Measurements from ENCODE around the gene PPP1R10. TPM values are rescaled to one million over a fixed set of nuclear protein-coding genes. Genes with fewer than 3 reads are reported as not detected.

The PPP1R10 gene
- total RNA-seq, 1 donor from 2014 or later = 68.8 TPM

GRCh38 chr6:30614044-30614842, 2.8 kb downstream of the PPP1R10 start:
- H3K4me1 ChIP-seq = peaks cover 65% of the 10 kb centered on the region
- intact Hi-C loops (cut with DNase I) = no loop called here
- peaks cover 19% of the 10 kb centered on the region for H3K36me3 ChIP-seq
- TF ChIP-seq CTCF (IDR thresholded peaks at IDR 0.05) = no peak
- H3K4me3 ChIP-seq = peak overlapping the region; percentile 83
- DNase-seq (no peak), ATAC-seq (no peak)
- H3K27me3 ChIP-seq (ENCODE audit: low read depth) = no peaks in the 10 kb centered on the region
- peak overlapping the region; percentile 94 for H3K27ac ChIP-seq
- no peaks in the 10 kb centered on the region for H3K9me3 ChIP-seq

- intact Hi-C loops (cut with DNase I) = no loop called here
- Histone ChIP-seq H3K27ac (peak overlapping the region; percentile 94), H3K9me3 (no peaks in the 10 kb centered on the region), H3K4me1 (peaks cover 62% of the 10 kb centered on the region), H3K27me3 (ENCODE audit: low read depth) (no peaks in the 10 kb centered on the region), H3K4me3 (no peak overlapping the region), H3K36me3 (peaks cover 23% of the 10 kb centered on the region)
- no peak for TF ChIP-seq CTCF (IDR thresholded peaks at IDR 0.05)
- ATAC-seq = no peak
- no peak for DNase-seq
Observed at GRCh38 chr6:30613251-30614043, 3.6 kb downstream of the PPP1R10 start.

GRCh38 chr6:30612687-30613248, 4.3 kb downstream of the PPP1R10 start:
- TF ChIP-seq CTCF (IDR thresholded peaks at IDR 0.05) = no peak
- DNase-seq (no peak), ATAC-seq (no peak)
- intact Hi-C loops (cut with DNase I) = no loop called here
- Histone ChIP-seq H3K27me3 (ENCODE audit: low read depth) (no peaks in the 10 kb centered on the region), H3K4me3 (no peak overlapping the region), H3K36me3 (peaks cover 30% of the 10 kb centered on the region), H3K9me3 (no peaks in the 10 kb centered on the region), H3K27ac (peak overlapping the region; percentile 94), H3K4me1 (peaks cover 58% of the 10 kb centered on the region)

GRCh38 chr6:30612213-30612612, 4.8 kb downstream of the PPP1R10 start:
- peak overlapping the region; percentile 94 for H3K27ac ChIP-seq
- peak; percentile 21 for TF ChIP-seq CTCF (IDR thresholded peaks at IDR 0.05)
- intact Hi-C loops (cut with DNase I) = no loop called here
- no peaks in the 10 kb centered on the region for H3K9me3 ChIP-seq
- H3K4me3 ChIP-seq = no peak overlapping the region
- H3K36me3 ChIP-seq = peaks cover 36% of the 10 kb centered on the region
- peaks cover 58% of the 10 kb centered on the region for H3K4me1 ChIP-seq
- ATAC-seq (no peak), DNase-seq (no peak)
- no peaks in the 10 kb centered on the region for H3K27me3 ChIP-seq (ENCODE audit: low read depth)

- no peak for DNase-seq
- no peaks in the 10 kb centered on the region for H3K27me3 ChIP-seq (ENCODE audit: low read depth)
- peaks cover 58% of the 10 kb centered on the region for H3K4me1 ChIP-seq
- no peaks in the 10 kb centered on the region for H3K9me3 ChIP-seq
- ATAC-seq = no peak
- TF ChIP-seq CTCF (IDR thresholded peaks at IDR 0.05) = no peak
- H3K36me3 ChIP-seq = peaks cover 39% of the 10 kb centered on the region
- no peak overlapping the region for H3K4me3 ChIP-seq
- H3K27ac ChIP-seq = no peak overlapping the region
- intact Hi-C loops (cut with DNase I) = no loop called here
Observed at GRCh38 chr6:30611856-30612194, 5.2 kb downstream of the PPP1R10 start.
